ENCODE data around the gene OLFML3. TPM values are rescaled to one million over a fixed set of nuclear protein-coding genes. Genes with fewer than 3 reads are reported as not detected.
"Not testable (repeated sequence)": the region's sequence is repeated elsewhere in the genome, so short reads cannot be mapped to it uniquely, and the experiment has no call there.

Gene OLFML3
- total RNA-seq, 2 donors from 2014 or later = 6.1 to 17.4 TPM

GRCh38 chr1:114015075-114015474, 35.8 kb downstream of the OLFML3 start:
- Histone ChIP-seq H3K4me3 (no peak overlapping the region), H3K27ac (no peak overlapping the region), H3K9ac (ENCODE audit: low read depth in 2 of 2, low read length in 2 of 2) (no peak overlapping the region), H3K9me3 (no peaks in the 10 kb centered on the region), H3K4me1 (no peaks in the 10 kb centered on the region), H3K36me3 (no peaks in the 10 kb centered on the region), H3K27me3 (no peaks in the 10 kb centered on the region)
- intact Hi-C loops (cut with DNase I) = no loop called here
- no peak for TF ChIP-seq CTCF (IDR thresholded peaks at IDR 0.05)
- no peak for DNase-seq

DNA sequence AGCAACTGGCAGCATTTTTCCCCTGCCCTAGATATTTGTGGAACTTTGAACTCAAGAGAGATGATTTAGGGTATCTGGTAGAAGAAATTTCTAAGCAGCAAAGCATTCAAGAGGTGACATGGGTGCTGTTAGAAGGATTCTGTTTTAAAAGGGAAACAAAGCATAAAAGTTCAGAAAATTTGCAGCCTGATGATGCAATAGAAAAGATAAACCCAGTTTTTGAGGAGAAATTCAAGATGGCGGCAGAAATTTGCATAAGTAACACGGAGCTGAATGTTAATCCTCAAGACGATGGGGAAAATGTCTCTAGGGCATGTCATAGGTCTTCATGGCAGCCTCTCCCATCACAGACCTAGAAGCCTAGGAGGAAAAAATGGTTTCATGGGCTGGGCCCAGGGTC, 40.5 kb downstream of the OLFML3 start:
- H3K36me3 ChIP-seq; intact Hi-C loops (cut with DNase I); H3K27ac ChIP-seq; H3K27me3 ChIP-seq; H3K4me1 ChIP-seq; DNase-seq; H3K4me3 ChIP-seq; H3K9me3 ChIP-seq; H3K9ac ChIP-seq (ENCODE audit: low read depth in 2 of 2, low read length in 2 of 2): not testable (repeated sequence)

- H3K4me1 ChIP-seq = no peaks in the 10 kb centered on the region
- H3K36me3 ChIP-seq = no peaks in the 10 kb centered on the region
- TF ChIP-seq CTCF (IDR thresholded peaks at IDR 0.05) = no peak
- intact Hi-C loops (cut with DNase I) = no loop called here
- no peak overlapping the region for H3K4me3 ChIP-seq
- H3K27me3 ChIP-seq = no peaks in the 10 kb centered on the region
- no peaks in the 10 kb centered on the region for H3K9me3 ChIP-seq
- no peak for DNase-seq
- no peak overlapping the region for H3K27ac ChIP-seq
- no peak overlapping the region for H3K9ac ChIP-seq (ENCODE audit: low read depth in 2 of 2, low read length in 2 of 2)
Measured at GRCh38 chr1:114021665-114022099, 42.4 kb downstream of the OLFML3 start.

DNA sequence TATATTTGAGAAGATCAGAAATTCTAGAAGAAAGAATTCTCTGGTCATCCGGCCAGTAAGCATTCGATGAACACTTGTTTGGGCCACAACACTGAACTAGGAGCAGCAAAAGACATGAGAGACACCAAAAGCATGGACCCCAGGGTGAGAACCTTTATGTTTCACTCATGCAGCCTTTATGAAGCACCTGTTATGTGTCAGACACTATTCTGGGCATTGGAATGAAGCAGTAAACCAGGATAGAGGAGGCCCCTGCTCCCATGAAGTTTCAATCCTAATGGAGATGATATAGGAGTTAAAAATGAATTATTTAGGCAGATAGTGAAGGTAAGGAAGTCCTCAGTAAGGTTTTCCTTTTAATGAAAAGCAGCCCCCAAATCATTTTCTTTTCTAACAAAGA, 43.6 kb downstream of the OLFML3 start:
- Histone ChIP-seq H3K4me1 (no peaks in the 10 kb centered on the region), H3K4me3 (no peak overlapping the region), H3K27me3 (no peaks in the 10 kb centered on the region), H3K9me3 (no peaks in the 10 kb centered on the region), H3K36me3 (no peaks in the 10 kb centered on the region), H3K9ac (ENCODE audit: low read depth in 2 of 2, low read length in 2 of 2) (no peak overlapping the region), H3K27ac (no peak overlapping the region)
- intact Hi-C loops (cut with DNase I) = no loop called here
- TF ChIP-seq CTCF (IDR thresholded peaks at IDR 0.05) = no peak
- no peak for DNase-seq

DNA sequence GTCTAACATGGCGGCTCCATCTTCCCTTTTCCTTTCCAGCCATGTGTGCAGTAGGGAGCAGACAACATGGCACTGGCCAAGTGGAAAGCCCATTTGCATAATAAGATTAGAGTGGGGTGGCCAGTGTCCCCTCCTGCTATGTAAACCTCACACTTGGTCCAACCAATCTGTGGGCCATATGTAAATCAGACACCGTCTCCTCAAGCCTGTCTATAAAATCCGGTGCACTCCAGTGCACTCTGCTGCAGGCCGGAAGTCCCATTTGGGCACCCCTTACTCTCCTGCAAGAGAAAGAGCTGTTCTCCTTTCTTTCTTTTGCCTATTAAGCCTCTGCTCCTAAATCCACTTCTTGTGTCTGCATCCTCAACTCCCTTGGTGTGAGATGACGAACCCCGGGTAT, 44.1 kb downstream of the OLFML3 start:
- DNase-seq = no peak
- Histone ChIP-seq H3K36me3 (no peaks in the 10 kb centered on the region), H3K27ac (no peak overlapping the region), H3K27me3 (no peaks in the 10 kb centered on the region), H3K9me3 (no peaks in the 10 kb centered on the region), H3K9ac (ENCODE audit: low read depth in 2 of 2, low read length in 2 of 2) (no peak overlapping the region), H3K4me3 (no peak overlapping the region), H3K4me1 (no peaks in the 10 kb centered on the region)
- intact Hi-C loops (cut with DNase I) = no loop called here
- no peak for TF ChIP-seq CTCF (IDR thresholded peaks at IDR 0.05)

DNA sequence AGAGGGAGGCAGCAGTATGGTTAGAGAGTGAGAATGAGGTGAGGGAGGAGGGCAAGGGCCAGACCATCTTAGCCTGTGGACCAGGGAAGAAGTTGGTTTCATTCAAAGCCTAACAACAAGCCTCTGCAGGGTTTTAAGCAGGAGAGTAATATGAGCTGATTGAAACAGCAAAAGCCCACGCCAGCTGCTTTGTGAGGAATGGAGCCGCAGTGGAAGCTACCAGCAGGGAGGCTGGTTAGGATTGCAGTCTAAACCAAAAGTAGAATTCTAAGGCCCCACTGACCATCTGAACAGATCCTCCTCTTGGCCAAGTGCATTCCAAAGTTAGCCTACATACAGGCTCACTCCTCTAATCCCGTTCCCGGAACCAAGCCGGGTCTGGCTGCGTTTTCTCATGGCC, 44.8 kb downstream of the OLFML3 start:
- Histone ChIP-seq H3K9ac (ENCODE audit: low read depth in 2 of 2, low read length in 2 of 2) (no peak overlapping the region), H3K4me1 (no peaks in the 10 kb centered on the region), H3K27me3 (no peaks in the 10 kb centered on the region), H3K27ac (no peak overlapping the region), H3K9me3 (no peaks in the 10 kb centered on the region), H3K4me3 (no peak overlapping the region), H3K36me3 (no peaks in the 10 kb centered on the region)
- TF ChIP-seq CTCF (IDR thresholded peaks at IDR 0.05) = no peak
- intact Hi-C loops (cut with DNase I) = no loop called here
- no peak for DNase-seq
